SK-N-MC (cell line): Measurements from ENCODE around the gene CDH4.

Source experiments
- DNase-seq: peaks from one replicate; pipeline ENCODE4 v3.0.0-alpha.2; 2011; ENCODE audit warnings: low read depth, low spot score
- H3K27ac ChIP-seq: fragments of 200-600 bp; sonication (generic); 2 replicates; pipeline ENCODE4 v1.5.1; 2016; ENCODE audit warnings: mixed run types
- H3K36me3 ChIP-seq: fragments of 200-600 bp; sonication (generic); 2 replicates; pipeline ENCODE4 v1.6.1; 2017; ENCODE audit warnings: antibody characterized with exemption, low read length, mixed read lengths; ENCODE audit not compliant: insufficient read depth
- H3K4me3 ChIP-seq: fragments of 200-600 bp; sonication (generic); 2 replicates; pipeline ENCODE4 v1.5.1; 2016
- H3K9ac ChIP-seq: fragments of 200-600 bp; sonication (generic); 2 replicates; pipeline ENCODE4 v1.8.0; 2017; ENCODE audit warnings: mixed run types, mixed read lengths; ENCODE audit not compliant: insufficient read length
- H3K9me3 ChIP-seq: fragments of 200-600 bp; sonication (generic); 2 replicates; pipeline ENCODE4 v1.6.1; 2017; ENCODE audit warnings: low read depth, mild to moderate bottlenecking, antibody characterized with exemption, low read length, moderate library complexity, mixed read lengths
- EZH2 ChIP-seq: fragments of 200-600 bp; sonication (generic); IDR thresholded peaks from one replicate; pipeline ENCODE4 v1.6.1; 2017; ENCODE audit warnings: antibody characterized with exemption
- FOXP2 ChIP-seq: optimal IDR thresholded peaks from 2 replicates; pipeline ENCODE3; 2011; ENCODE audit warnings: mild to moderate bottlenecking, moderate library complexity; ENCODE audit not compliant: insufficient read depth; ENCODE audit errors: extremely low read length, control extremely low read depth
- POLR2AphosphoS5 ChIP-seq: IDR thresholded peaks from 2 replicates; pipeline ENCODE4 v1.6.1; 2012; ENCODE audit warnings: mild to moderate bottlenecking, low read depth, low read length, borderline replicate concordance

Gene CDH4

GRCh38 chr20:61623451-61623850, 371.4 kb downstream of the CDH4 start:
- TF ChIP-seq EZH2 (no peak), POLR2AphosphoS5 (no peak), FOXP2 (no peak)
- Histone ChIP-seq H3K9me3 (no peaks in the 10 kb centered on the region), H3K27ac (no peak overlapping the region), H3K9ac (no peak overlapping the region), H3K4me3 (no peak overlapping the region), H3K36me3 (no peaks in the 10 kb centered on the region)
- no peak for DNase-seq

GRCh38 chr20:61625246-61625645, 373.2 kb downstream of the CDH4 start:
- DNase-seq, result no peak
- Histone ChIP-seq H3K4me3 (no peak overlapping the region), H3K9me3 (no peaks in the 10 kb centered on the region), H3K36me3 (no peaks in the 10 kb centered on the region), H3K27ac (no peak overlapping the region), H3K9ac (no peak overlapping the region)
- TF ChIP-seq FOXP2 (no peak), POLR2AphosphoS5 (no peak), EZH2 (no peak)

GRCh38 chr20:61626412-61626811, 374.4 kb downstream of the CDH4 start:
- no peak overlapping the region for H3K9ac ChIP-seq
- H3K36me3 ChIP-seq, result no peaks in the 10 kb centered on the region
- H3K4me3 ChIP-seq, result no peak overlapping the region
- H3K27ac ChIP-seq, result no peak overlapping the region
- no peaks in the 10 kb centered on the region for H3K9me3 ChIP-seq
- no peak for DNase-seq
- TF ChIP-seq FOXP2 (no peak), POLR2AphosphoS5 (no peak), EZH2 (no peak)

- no peak overlapping the region for H3K4me3 ChIP-seq
- H3K9ac ChIP-seq, result no peak overlapping the region
- TF ChIP-seq POLR2AphosphoS5 (no peak), FOXP2 (no peak), EZH2 (no peak)
- DNase-seq, result no peak
- H3K9me3 ChIP-seq, result no peaks in the 10 kb centered on the region
- no peak overlapping the region for H3K27ac ChIP-seq
- no peaks in the 10 kb centered on the region for H3K36me3 ChIP-seq
These were observed 375.8 kb downstream of the CDH4 start for GRCh38 chr20:61627791-61628415.

- TF ChIP-seq POLR2AphosphoS5 (no peak), FOXP2 (no peak), EZH2 (no peak)
- Histone ChIP-seq H3K9ac (no peak overlapping the region), H3K36me3 (no peaks in the 10 kb centered on the region), H3K9me3 (no peaks in the 10 kb centered on the region), H3K4me3 (no peak overlapping the region), H3K27ac (no peak overlapping the region)
- no peak for DNase-seq
These were observed 376.4 kb downstream of the CDH4 start for GRCh38 chr20:61628480-61628879.

GRCh38 chr20:61628901-61629601, 377.0 kb downstream of the CDH4 start:
- no peak overlapping the region for H3K4me3 ChIP-seq
- no peak overlapping the region for H3K27ac ChIP-seq
- no peaks in the 10 kb centered on the region for H3K9me3 ChIP-seq
- no peaks in the 10 kb centered on the region for H3K36me3 ChIP-seq
- no peak for DNase-seq
- no peak overlapping the region for H3K9ac ChIP-seq
- TF ChIP-seq POLR2AphosphoS5, result no peak
- no peak for TF ChIP-seq FOXP2
- TF ChIP-seq EZH2, result no peak

GRCh38 chr20:61629602-61630390, 377.7 kb downstream of the CDH4 start:
- H3K36me3 ChIP-seq, result no peaks in the 10 kb centered on the region
- H3K27ac ChIP-seq, result no peak overlapping the region
- H3K4me3 ChIP-seq, result no peak overlapping the region
- no peak overlapping the region for H3K9ac ChIP-seq
- no peaks in the 10 kb centered on the region for H3K9me3 ChIP-seq
- no peak for DNase-seq
- TF ChIP-seq POLR2AphosphoS5 (no peak), FOXP2 (no peak), EZH2 (no peak)

GRCh38 chr20:61630391-61630650, 378.3 kb downstream of the CDH4 start:
- no peak overlapping the region for H3K9ac ChIP-seq
- TF ChIP-seq FOXP2 (no peak), EZH2 (no peak), POLR2AphosphoS5 (no peak)
- H3K36me3 ChIP-seq, result no peaks in the 10 kb centered on the region
- no peak for DNase-seq
- H3K27ac ChIP-seq, result no peak overlapping the region
- H3K4me3 ChIP-seq, result no peak overlapping the region
- no peaks in the 10 kb centered on the region for H3K9me3 ChIP-seq

GRCh38 chr20:61630816-61631215, 378.8 kb downstream of the CDH4 start:
- Histone ChIP-seq H3K27ac (no peak overlapping the region), H3K9ac (no peak overlapping the region), H3K4me3 (no peak overlapping the region), H3K9me3 (no peaks in the 10 kb centered on the region), H3K36me3 (no peaks in the 10 kb centered on the region)
- DNase-seq, result no peak
- TF ChIP-seq FOXP2, result no peak
- no peak for TF ChIP-seq EZH2
- no peak for TF ChIP-seq POLR2AphosphoS5
